ENCODE data around the gene TULP4.
A peak's percentile ranks its signal among the peaks of the same experiment; 100 is the strongest.

The TULP4 gene, protein sequence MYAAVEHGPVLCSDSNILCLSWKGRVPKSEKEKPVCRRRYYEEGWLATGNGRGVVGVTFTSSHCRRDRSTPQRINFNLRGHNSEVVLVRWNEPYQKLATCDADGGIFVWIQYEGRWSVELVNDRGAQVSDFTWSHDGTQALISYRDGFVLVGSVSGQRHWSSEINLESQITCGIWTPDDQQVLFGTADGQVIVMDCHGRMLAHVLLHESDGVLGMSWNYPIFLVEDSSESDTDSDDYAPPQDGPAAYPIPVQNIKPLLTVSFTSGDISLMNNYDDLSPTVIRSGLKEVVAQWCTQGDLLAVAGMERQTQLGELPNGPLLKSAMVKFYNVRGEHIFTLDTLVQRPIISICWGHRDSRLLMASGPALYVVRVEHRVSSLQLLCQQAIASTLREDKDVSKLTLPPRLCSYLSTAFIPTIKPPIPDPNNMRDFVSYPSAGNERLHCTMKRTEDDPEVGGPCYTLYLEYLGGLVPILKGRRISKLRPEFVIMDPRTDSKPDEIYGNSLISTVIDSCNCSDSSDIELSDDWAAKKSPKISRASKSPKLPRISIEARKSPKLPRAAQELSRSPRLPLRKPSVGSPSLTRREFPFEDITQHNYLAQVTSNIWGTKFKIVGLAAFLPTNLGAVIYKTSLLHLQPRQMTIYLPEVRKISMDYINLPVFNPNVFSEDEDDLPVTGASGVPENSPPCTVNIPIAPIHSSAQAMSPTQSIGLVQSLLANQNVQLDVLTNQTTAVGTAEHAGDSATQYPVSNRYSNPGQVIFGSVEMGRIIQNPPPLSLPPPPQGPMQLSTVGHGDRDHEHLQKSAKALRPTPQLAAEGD (N-terminal part only)

DNA sequence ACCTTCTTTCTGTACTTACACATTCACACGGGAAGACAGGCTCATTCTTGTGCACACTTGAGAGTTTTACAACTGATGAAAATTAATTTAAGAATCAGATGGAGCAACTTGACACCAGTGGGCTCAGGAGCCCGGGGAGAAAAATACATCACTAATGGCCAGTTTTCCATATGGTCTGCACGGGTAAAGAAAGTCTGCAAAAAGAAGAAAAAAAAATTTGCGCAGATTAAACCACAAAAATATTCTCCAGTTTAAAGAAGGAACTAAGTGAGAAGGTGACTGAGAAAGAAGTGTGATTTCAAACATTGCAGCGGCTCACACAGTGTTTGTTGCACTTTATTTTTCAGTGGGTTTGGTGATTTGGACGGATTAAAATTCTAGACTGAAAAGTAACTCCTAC is at the start of gene TULP4:
TULP4 (plus strand) TSS at position 301 of the 400 bp plus-strand sequence. CDS start 1,552 bp downstream, outside the sequence.
- DNase-seq (ENCODE audit: low read depth), result no peak

DNA sequence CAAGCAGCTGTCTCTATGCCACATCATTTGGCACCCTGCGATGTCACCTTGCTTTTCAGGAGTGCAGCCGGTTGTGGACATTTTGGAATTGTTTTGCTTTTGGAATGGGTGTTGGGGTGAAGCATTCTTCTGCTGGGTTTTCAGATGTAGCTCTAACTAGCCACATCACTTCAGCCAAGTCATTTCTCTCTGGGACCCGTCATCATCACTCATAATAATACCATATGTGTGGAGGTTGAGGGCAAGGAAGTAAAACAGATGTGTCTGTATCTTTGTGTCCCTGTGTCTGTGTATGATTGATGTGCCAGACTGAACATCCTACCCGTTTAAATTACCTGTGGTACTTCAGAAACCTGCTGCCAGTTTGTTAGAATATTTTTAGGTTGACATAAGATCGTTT is 49.5 kb upstream of the TULP4 start:
- DNase-seq (ENCODE audit: low read depth), result no peak

DNA sequence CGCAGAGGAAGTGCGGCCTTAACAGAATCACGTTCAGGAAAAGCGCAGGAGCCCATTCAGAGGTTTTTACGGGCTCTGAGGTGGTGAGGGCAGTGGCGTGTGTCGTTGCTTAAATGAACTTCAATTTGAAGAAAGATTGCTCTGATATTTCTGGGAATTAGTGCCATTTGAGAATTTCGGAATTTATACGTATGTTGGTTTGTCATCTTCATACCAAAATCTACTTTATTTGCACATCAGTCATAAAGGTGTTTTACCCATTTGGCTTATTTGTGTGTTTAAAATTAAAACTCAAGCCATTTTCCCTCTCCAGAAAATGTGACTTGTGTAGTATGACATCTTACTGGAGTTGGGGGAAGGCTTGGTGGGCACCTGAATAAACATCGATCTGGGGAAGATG is 48.1 kb upstream of the TULP4 start:
- DNase-seq (ENCODE audit: low read depth), result no peak

DNA sequence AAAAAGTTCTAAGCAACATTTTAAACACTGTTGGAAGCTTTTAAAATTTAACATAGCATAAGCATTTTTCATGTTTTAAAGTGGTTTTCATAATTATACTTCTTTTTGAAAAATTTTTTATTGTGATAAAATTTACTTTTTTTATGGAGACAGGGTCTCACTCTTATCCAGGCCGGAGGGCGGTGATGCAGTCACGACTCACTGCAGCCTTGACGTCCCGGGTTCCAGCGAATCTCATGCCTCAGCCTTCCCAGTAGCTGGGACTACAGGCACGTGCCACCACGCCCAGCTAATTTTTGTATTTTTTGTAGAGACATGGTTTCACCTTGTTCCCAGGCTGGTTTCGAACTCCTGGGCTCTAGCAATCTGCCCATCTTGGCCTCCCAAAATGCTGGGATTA is 46.1 kb upstream of the TULP4 start:
- no peak for DNase-seq (ENCODE audit: low read depth)

DNA sequence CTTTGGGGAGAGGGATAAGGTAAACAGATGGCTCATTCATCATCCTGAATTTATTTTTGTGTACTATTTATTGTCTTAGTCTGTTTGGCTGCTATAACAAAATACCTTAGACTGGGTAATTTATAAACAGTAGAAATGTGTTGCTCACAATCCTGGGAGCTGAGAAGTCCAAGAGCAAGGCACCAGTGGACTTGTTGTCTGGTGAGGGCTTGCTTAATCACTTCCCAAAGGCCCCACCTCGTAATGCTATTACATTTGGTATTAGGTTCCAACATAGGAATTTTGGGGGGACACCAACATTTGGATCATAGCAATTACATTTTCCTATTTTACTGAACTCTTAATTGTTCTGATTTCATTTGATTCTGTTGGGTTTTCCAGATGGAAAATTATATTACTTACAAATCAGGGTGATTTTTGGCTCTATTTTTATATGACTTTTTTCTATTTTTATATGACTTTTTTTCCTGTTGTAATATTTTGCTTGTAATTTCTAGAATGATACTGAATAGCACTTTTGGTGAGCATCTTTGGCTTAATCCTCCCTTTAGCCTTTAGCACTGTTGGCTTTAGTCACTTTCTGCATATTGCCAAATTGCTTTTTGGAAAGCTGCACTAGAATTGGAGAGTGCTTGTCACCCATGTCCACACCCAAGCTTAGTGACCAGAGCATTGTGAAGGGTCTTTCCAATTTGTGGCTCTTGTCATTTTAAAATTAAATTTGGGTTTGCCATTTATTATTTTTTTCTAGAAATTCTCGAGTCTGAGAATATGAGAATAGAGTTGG is 43.7 kb upstream of the TULP4 start:
- no peak for DNase-seq (ENCODE audit: low read depth)

DNA sequence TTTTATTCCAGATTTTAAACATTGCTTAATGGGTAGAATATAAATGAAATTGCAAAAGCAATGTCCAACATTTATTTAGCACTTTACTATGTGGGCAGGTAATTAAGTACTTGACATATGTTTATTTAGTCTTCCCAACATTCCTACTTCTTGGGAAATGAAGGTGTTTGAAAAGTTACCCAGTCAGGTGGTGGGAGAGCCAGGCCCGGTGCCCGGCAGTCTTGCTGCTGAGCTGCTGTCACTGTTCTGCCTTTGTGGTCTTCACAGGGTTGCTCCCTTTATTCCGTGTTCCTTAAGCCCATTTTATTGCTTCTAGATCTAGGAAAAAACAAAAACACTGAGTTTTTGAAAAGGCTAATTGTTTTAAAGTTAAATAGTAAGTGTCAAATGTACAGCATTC is 42.6 kb upstream of the TULP4 start:
- no peak for DNase-seq (ENCODE audit: low read depth)

DNA sequence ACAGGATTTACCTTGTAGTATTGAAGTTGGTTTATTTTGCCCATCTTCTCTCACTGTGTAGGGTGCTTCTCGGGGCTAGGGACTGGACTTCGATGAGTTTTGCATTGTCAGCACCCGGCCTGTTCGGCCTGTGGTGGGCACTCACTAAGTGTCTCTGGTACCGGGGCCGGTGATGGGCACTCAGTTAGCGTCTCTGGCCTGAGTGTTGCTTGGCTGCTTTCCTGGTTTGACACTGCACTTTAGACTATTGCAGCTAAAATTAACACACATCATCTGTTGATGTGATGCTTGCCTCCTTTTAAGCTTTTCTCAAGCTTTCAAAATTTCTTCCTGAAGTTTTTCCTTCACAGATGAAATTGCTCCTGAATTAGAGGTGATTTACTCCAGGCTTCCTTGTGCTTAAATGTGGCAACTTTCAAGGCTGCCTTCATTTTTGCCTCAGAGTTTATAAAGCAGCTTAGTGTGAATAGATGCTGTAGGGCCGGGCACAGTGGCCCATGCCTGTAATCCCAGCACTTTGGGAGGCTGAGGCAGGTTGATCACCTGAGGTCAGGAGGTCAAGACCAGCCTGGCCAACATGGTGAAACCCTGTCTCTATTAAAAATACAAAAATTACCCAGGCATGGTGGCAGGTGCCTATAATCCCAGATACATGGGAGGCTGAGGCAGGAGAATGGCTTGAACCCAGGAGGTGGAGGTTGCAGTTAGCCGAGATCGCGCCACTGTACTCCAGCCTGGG is 41.7 kb upstream of the TULP4 start:
- DNase-seq (ENCODE audit: low read depth), result no peak

DNA sequence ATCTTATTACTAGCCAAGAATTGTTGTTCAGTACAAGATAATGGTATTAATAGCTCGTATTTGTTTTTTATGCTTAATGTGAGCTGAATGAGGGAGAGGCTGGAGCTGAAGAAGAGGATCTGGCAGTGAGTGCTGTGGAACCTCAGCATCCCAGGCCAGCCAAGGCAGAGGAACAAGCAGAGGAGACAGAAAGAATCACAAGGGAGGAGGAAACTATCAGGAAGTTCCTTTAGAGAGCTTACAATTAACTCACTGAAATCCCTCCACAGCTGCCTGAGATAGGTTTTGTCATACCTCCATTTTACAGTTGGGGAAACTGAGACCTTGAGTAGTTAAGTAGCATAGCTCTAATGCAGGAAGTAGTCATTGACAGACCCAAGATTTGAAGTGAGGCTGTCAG is 39.9 kb upstream of the TULP4 start:
- DNase-seq (ENCODE audit: low read depth), result no peak

DNA sequence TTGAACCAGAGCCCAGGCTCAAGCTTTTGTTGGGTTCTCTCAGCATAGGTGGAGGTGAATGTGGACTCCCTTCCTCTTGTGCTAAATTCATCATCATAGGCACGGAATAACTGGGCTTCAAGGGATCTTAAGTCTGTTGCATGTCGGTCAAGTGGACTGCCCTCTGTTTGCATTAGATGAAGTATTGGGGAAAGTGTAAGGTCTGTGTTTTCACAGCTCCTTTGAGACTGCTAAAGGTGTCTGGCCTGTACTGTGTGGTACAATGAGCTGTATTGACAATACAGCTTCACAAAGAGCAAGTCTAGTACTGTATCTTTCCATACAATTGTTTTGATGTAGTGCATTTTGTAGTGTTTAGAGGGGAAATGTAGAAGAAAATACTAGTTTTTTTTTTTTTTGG is 34.3 kb upstream of the TULP4 start:
- DNase-seq (ENCODE audit: low read depth), result no peak

DNA sequence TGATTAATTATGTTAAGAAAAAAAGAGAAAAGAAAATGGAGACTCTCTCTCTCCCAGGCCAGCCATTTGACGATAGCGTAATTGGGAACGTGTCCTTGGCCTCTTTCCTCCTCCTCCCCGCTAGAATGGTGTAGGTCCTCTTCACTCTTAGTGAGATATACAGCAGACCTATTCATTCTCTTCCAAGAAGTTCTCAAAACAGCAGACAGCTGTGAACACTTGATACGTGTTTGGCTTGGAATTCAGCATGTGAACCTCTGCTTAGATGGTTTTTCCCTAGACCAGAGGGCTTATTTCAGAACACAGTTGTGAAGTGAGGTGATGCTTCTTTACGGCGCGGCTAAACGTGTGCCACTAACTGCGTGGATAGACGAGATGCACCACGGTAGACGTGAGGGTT is 32.6 kb upstream of the TULP4 start:
- DNase-seq (ENCODE audit: low read depth), result no peak

DNA sequence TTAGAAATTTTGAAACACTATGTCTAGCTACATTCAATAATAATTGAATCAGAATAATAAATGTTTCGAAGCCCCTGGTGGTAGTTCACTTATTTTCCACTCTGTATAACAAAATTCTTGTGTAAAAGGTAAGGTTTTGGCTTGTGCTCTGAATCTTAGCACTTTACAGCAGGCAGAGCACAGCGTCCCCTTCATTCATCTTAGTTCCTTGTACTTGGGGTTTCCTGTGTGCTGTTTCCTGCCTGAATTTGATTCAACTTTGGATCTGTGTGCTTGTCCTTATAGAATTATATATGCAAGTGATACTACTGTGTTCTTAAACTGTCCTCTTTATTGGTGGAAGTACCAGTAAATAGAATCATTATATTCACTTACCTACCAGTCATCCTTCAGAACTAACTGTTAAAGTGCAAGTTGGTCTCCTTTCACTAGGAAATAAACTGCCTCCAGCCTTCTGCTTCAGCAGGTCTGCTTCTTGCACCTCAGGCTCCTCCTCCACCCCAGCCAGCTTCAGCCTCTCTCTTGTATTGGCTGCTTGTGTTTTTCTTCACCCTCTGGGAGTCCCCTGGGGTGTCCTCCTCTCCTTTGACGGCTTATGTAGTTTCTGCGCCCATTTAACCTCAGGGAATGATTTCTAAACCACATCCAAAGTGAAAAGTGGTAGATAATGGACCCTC is 28.8 kb upstream of the TULP4 start:
- DNase-seq (ENCODE audit: low read depth), result no peak

DNA sequence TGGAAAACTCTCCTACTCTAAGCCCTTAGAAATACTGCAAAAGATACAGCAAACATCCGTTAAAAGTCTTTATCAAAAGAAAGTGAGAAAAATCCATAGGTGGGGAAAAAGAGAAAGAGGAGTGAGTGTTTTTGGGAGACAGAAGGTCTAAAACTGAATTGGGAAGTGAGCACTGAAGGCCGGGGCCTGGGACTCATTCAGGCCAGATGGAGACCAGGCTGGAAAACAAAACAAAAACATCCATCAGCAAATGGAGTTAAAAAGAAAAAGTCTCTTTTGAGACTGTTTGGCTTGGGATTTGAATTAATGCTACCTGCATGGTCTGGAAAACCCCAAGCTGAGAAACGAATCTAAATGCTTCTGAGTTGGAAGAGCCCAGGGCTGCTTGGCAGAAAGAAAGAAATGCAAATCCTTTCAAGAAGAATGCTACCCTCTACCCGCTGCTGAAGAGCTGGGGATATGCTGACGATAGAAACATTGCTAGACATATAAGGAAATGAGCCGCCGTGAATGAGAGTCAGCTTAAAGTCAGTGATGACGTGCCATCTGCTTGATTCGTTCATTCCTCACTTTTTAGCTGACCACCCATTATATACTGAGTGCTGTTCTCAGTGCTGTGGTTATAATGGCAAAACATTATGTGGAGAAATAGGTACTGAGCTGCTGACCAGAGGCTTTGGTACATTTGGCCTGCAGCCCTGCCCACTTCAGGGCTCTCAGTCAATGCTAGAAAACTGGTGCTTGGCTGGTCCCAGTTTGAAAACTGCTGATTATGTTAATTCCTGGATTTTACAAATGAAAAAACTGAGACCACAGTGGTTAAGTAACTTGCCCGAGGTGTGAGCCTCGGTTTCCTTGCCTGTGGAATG is 28.0 kb upstream of the TULP4 start:
- DNase-seq (ENCODE audit: low read depth), result no peak

DNA sequence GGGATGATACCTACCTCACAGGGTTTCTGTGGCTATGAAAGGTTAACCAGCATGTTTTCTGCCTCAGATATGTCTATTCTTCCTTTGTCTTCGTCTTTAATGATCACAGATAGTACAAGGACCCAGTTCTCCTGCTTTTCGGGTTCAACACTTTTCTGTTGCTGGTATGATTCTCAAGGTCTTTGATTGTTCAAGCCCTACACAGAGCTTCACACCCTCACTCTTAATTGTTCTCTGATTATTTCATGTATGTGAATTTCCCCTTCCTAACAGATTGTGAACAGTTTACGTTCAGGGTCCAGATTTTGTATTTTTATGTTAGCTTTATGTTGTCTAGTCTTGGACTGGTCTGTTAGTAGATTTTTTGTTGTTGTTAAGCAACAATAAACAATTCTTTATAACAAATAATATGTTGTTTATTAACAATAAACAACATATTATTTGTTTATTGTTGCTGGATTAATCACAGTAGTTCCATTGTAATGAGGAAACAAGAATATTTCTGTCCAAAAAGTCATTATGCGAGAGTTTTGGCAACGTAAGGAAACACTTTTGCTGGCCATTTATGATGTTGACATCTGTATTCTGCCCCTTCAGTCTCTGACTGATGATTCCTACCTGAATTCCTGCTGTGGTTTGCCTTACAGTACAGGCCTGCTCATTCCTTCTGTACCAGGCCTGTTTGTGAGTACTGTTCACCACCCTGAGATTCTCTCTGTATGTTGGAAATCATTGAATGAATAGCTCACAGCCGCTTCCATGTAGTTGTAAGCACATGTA is 27.2 kb upstream of the TULP4 start:
- no peak for DNase-seq (ENCODE audit: low read depth)

DNA sequence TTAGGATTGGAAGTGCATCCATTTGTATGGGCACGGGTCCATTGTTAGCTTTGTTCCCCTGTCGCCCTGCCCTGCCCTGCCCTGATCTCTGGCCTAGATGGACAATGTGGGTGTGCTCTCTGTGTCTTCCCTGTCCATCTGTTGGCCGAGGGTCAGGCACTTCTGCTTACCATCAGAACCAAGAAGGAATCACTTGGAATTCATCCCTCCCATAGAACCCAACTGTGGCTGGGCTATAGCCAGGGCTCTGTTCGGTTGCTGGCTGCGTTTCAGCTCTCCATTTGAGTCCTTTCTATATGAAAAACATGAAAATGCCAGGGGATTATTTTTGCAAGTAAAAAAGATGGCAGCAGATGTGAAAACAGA is 26.6 kb upstream of the TULP4 start:
- DNase-seq (ENCODE audit: low read depth), result no peak

DNA sequence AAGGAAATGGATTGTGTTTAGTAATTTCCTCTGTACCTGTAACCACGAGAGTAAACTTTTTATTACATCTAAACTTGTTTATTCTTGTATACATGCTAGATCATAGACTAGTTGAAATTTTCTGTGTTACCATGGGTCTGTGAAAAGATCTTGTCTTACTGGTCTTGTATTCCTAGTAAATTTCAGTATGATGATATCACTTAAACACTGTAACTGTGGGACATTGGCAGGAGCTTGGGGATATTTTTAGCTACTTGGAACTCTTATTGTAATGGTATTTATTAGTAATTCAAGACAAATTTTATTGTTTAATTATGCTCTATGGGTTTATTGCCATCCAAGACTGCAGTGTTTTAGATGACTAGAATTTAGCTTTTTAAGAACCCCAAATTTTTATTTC is 25.9 kb upstream of the TULP4 start:
- DNase-seq (ENCODE audit: low read depth), result no peak

DNA sequence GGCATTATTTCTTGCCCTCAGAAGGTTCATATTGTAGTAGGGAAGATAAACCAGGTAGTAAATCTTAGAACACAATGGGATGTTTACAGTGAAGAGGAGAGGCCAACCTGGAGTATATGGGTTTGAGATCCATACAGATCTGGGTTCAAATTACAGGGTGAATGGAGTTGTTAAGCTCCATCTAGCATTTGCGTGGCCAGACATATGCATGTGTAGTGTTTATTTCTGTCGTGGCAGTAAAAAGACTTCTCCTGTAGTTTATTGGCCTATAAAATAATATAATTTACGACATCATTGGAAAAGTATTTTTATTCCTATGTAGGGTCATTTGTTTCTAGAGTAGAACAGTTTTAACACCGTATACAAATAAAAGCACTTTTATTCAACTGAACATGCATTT is 25.2 kb upstream of the TULP4 start:
- no peak for DNase-seq (ENCODE audit: low read depth)

DNA sequence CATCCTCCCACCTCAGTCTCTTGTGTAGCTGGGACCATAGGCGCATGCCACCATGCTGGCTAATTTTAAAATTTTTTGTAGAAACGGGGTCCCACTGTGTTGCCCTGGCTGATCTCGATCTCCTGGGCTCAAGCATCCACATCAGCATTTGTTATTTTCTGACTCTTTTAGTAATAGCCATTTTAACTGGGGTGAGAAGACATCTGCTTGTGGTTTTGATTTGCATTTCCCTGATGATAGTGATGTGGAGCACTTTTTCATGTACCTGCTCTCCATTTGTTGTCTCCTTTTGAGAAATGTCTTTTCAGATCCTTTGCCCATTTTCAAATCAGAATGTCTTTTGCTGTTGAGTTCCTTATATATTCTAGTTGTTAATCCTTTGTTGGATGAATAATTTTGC is 22.2 kb upstream of the TULP4 start:
- no peak for DNase-seq (ENCODE audit: low read depth)

DNA sequence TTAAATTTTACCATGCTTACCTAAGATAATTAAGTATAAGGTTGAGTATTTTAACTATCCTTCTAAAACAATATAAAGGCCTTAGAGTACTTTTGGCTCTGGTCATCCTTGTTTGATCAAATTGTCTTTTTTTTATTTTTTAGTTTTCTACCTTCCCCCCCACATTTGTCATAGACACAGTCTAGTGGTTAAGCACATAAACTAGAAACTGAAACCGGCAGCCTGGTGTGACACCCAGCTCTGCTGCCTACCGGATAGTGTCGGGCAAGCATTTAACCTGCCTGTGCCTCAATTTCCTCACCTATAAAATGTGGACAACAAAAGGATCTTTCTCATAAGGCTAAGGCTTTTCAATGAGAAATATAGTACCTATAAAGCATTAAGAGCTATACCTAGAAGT is 21.6 kb upstream of the TULP4 start:
- DNase-seq (ENCODE audit: low read depth), result peak; percentile 52

DNA sequence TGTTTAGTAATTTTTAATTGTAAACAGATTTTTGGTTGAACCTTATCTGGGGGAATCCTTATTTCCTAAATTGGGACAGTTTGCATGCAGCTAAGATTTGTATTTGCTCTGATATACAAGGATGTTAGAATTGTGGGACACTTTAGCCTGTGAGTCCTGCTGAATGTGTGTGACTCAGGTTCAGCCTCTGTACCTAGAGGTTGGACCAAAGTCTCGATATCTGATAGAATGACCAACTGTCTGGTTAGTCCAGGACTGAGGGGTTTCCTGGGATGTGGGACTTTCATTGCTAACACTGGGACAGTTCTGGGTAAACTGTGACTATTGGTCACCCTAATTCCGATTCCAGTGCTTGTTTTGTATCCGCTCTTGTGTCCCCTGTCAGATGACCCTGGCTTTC is 20.2 kb upstream of the TULP4 start:
- no peak for DNase-seq (ENCODE audit: low read depth)

DNA sequence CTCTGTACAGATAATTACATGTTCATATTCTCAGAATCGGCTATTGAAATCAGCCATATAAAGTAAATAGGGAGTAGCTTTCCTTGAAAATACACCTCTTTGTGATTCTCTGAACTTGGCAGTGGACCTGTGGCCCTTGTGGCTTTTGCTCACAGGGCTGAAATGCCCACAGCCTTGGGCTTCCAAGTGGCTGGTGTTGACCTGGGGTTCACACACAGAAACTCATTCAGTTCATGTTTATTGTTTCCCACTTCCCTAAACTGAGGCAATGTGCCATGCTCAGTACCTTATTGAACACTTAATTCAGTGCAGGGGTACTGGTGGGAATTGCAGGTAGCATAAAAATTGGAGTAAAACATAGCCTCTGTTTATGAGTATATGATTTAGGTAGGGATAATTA is 19.1 kb upstream of the TULP4 start:
- DNase-seq (ENCODE audit: low read depth), result no peak
